Lower lobe of right lung (tissue), 2 donors: ENCODE data around the gene PMVK. TPM values are rescaled to one million over a fixed set of nuclear protein-coding genes. Genes with fewer than 3 reads are reported as not detected.

Experiments
- ATAC-seq, 2 donors: fragments of 200-7000 bp; cut with Tn5 transposase; one replicate each; pipeline ENCODE4 v1.9.1; 2020 to 2022; ENCODE audit warnings: mild to moderate bottlenecking in 2 of 2, moderate library complexity in 2 of 2
- DNase-seq: peaks from one replicate; pipeline ENCODE4 v3.0.0-alpha.2; 2020
- H3K27ac ChIP-seq: fragments of 200-600 bp; one replicate; pipeline ENCODE4 v1.8.0; 2022
- H3K27me3 ChIP-seq: fragments of 200-600 bp; one replicate; pipeline ENCODE4 v1.8.0; 2022; ENCODE audit warnings: low read depth
- H3K36me3 ChIP-seq: fragments of 200-600 bp; one replicate; pipeline ENCODE4 v1.8.0; 2022; ENCODE audit warnings: mild to moderate bottlenecking
- H3K4me1 ChIP-seq: fragments of 200-600 bp; one replicate; pipeline ENCODE4 v1.8.0; 2022
- H3K4me3 ChIP-seq: fragments of 200-600 bp; one replicate; pipeline ENCODE4 v1.8.0; 2022; ENCODE audit warnings: mild to moderate bottlenecking
- H3K9me3 ChIP-seq: fragments of 200-600 bp; one replicate; pipeline ENCODE4 v1.8.0; 2022
- intact Hi-C: fragments of 100-400 bp; cut with DNase I; formaldehyde crosslinking; loops from one replicate; pipeline ENCODE4 v1.11.0; 2022
- total RNA-seq: library from RNA; stranded (reverse); fragmentation: NEBNext Ultra II Directional; extraction: Animal tissue kit (Norgen Biotek cat#: 25700); gene quantifications from one replicate; pipeline ENCODE4 v1.2.1, GENCODE V29; 2021
- TF ChIP-seq, protein P1 (sequence below): fragments of 200-600 bp; IDR thresholded peaks from one replicate; pipeline ENCODE4 v1.8.0; 2022; ENCODE audit warnings: antibody characterized with exemption, mild to moderate bottlenecking
- donor health status: DM: no; HTN: yes; CAD: no; lungs with severe emphysema.

PMVK gene
- total RNA-seq, 1 donor from 2014 or later, result 34.1 TPM

DNA sequence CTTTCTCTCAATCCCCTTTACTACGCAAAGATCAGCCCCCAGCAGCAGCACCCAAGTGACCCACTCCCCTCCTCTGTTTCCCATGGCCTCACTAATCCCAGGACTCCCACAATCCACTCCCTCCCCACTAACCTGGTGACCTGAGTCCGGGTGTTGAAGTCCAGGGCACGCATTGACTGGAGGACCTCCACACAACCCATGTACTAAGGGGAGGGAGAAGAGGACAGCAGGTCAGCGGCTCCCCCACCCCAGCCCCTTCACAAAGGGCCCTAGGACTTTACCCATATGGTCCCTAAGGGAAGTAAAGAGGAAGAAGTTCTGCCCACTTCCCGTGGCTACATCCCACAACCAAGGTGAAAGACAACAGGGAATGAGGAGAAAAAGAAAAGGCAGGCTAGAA is 32.7 kb upstream of the PMVK start:
- no peaks in the 10 kb centered on the region for H3K27me3 ChIP-seq
- intact Hi-C loops, result no loop called here
- H3K36me3 ChIP-seq, result peaks cover 50% of the 10 kb centered on the region
- no peak for ATAC-seq
- H3K4me1 ChIP-seq, result peaks cover 64% of the 10 kb centered on the region
- TF ChIP-seq, protein P1, sequence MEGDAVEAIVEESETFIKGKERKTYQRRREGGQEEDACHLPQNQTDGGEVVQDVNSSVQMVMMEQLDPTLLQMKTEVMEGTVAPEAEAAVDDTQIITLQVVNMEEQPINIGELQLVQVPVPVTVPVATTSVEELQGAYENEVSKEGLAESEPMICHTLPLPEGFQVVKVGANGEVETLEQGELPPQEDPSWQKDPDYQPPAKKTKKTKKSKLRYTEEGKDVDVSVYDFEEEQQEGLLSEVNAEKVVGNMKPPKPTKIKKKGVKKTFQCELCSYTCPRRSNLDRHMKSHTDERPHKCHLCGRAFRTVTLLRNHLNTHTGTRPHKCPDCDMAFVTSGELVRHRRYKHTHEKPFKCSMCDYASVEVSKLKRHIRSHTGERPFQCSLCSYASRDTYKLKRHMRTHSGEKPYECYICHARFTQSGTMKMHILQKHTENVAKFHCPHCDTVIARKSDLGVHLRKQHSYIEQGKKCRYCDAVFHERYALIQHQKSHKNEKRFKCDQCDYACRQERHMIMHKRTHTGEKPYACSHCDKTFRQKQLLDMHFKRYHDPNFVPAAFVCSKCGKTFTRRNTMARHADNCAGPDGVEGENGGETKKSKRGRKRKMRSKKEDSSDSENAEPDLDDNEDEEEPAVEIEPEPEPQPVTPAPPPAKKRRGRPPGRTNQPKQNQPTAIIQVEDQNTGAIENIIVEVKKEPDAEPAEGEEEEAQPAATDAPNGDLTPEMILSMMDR, result no peak
- H3K9me3 ChIP-seq, result no peaks in the 10 kb centered on the region
- no peak for DNase-seq
- H3K4me3 ChIP-seq, result peak overlapping the region; percentile 53
- H3K27ac ChIP-seq, result peak overlapping the region; percentile 98

DNA sequence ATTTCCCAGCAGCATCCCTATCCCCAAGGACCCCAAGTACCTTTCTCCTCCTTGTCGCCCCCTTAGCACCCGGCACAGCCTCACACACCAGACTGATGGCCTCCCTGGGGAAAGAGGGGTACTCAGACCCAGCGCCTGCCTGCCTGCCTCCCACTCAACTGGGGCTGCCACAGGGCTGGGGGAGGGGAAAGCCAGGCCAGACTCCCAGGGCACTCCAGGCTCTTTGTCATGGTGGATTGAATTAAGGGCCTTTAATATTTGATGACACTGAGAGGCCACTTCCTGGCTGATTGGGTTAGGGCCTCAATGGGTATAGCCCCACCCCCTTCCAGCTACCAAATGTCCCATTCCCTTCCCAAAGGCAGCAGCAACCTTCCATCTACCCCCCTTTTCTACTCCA is 32.2 kb upstream of the PMVK start:
- intact Hi-C loops, result no loop called here
- H3K36me3 ChIP-seq, result peaks cover 55% of the 10 kb centered on the region
- H3K4me1 ChIP-seq, result peaks cover 64% of the 10 kb centered on the region

DNA sequence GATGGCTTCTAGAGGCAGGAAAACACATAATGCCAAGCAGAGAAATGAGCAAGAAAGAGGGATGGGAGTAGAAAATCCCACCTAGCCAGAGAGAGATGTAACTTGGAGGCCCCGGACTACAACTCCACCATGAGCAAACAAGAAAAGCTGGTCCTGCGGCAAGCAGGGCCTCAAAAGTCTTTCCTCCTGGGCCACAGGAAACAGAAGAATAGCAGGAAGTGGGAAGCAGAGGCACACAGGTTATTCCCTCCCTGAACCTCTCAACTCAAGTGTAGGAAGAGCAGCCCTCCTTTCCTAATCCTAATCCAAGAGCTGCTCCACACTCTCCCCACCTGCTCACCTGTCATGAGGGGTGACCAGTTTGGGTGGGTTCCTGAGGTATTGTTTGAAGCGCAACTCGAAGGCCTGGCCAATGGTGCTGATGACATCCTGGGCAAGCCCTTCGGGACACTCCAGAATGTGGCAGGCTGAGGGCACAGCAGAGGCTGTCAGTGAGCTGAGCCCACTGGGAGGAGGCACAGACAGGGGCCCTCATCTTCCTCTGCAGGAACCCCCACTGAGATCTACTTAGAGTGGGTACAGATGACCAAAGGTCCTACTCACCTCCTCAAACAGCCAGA is 30.9 kb upstream of the PMVK start:
- intact Hi-C loops, result no loop called here
- no peak for ATAC-seq
- peak overlapping the region; percentile 36 for H3K27ac ChIP-seq
- H3K9me3 ChIP-seq, result no peaks in the 10 kb centered on the region
- H3K27me3 ChIP-seq, result no peaks in the 10 kb centered on the region
- H3K4me3 ChIP-seq, result no peak overlapping the region
- TF ChIP-seq, protein P1, result no peak
- peaks cover 64% of the 10 kb centered on the region for H3K4me1 ChIP-seq
- peaks cover 68% of the 10 kb centered on the region for H3K36me3 ChIP-seq
- no peak for DNase-seq

More for the DNA sequence above, 32.2 kb upstream of the PMVK start:
- TF ChIP-seq, protein P1, result no peak
- no peak for ATAC-seq
- Histone ChIP-seq H3K27ac (peak overlapping the region; percentile 98), H3K27me3 (no peaks in the 10 kb centered on the region), H3K9me3 (no peaks in the 10 kb centered on the region), H3K4me3 (peak overlapping the region; percentile 53)
- DNase-seq, result no peak

DNA sequence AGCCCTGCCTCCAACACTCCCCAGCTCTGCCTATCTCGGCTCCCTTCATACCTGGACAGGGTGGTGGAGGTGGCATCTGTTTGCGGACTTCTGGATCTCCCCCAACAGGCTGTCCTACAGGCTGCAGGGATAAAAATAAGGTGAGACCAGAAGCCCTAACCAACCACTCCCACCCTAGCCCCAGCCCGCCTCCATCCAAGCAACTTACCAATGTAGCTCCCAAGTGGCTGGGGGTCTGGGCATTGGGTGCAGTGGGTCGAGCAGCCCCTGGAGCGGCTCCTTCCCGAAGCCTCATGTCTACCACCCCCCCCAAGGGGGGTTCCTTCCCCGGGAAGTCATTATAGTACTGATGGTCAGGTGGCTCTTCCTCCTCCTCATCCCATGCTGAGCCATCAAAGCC is 29.6 kb upstream of the PMVK start:
- Histone ChIP-seq H3K27ac (peak overlapping the region; percentile 36), H3K9me3 (no peaks in the 10 kb centered on the region), H3K4me3 (no peak overlapping the region), H3K4me1 (peaks cover 55% of the 10 kb centered on the region), H3K36me3 (peaks cover 69% of the 10 kb centered on the region), H3K27me3 (no peaks in the 10 kb centered on the region)
- DNase-seq, result no peak
- intact Hi-C loops, result no loop called here
- ATAC-seq, result no peak
- TF ChIP-seq, protein P1, result no peak

DNA sequence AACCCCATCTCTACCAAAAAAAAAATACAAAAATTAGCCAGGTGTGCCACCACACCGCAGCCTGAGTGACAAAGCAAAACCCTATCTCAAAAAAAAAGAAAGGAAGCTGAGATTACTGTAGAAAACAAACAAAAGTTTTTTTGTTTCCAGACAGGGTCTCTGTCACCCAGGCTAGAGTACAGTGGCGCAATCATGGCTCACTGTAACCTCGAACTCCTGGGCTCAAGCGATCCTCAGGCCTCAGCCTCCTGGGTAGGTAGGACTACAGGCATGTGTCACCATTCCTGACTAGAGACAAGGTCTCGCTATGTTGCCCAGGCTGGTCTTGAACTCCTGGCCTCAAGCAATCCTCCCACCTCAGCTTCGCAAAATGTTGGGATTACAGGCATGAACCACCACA is 27.8 kb upstream of the PMVK start:
- Histone ChIP-seq H3K4me1 (peaks cover 48% of the 10 kb centered on the region), H3K9me3 (no peaks in the 10 kb centered on the region), H3K4me3 (no peak overlapping the region), H3K27ac (no peak overlapping the region), H3K36me3 (peaks cover 72% of the 10 kb centered on the region), H3K27me3 (no peaks in the 10 kb centered on the region)
- DNase-seq (no peak), ATAC-seq (no peak)
- intact Hi-C loops, result no loop called here
- TF ChIP-seq, protein P1, result no peak
